Naive thymus-derived CD4-positive, alpha-beta T cell (primary cell): ENCODE measurements around the gene GPR107. TPM values are rescaled to one million over a fixed set of nuclear protein-coding genes. Genes with fewer than 3 reads are reported as not detected.

Source experiments
- ATAC-seq: fragments of 150-1000 bp; cut with Tn5 transposase; 2 replicates; pipeline ENCODE4 v1.10.0; 2021; ENCODE audit warnings: mild to moderate bottlenecking, moderate library complexity
- CTCF ChIA-PET: fragments of 350-600 bp; sonication (Branson Sonifier 250); formaldehyde crosslinking; loops from one replicate; lab custom pipeline; 2021; ENCODE audit warnings: antibody characterized with exemption; lab: Charles Lee
- POLR2A ChIA-PET: fragments of 350-600 bp; sonication (Branson Sonifier 250); formaldehyde crosslinking; loops from one replicate; lab custom pipeline; 2021; ENCODE audit warnings: antibody characterized with exemption, inconsistent platforms; lab: Charles Lee
- DNase-seq, 9 donors: peaks; one replicate each; pipeline versions ENCODE4 v3.0.0 to v3.0.0-alpha.2; 2020 to 2022; ENCODE audit warnings: mixed read lengths in 1 of 9
- H3K27ac ChIP-seq: one replicate; pipeline ENCODE4 v1.7.0; 2013; ENCODE audit warnings: mild to moderate bottlenecking, low read depth, low read length, moderate library complexity
- H3K27me3 ChIP-seq, 2 donors: one replicate each; pipeline ENCODE4 v1.7.0; 2013; ENCODE audit warnings: low read length in 2 of 2, mild to moderate bottlenecking in 2 of 2, moderate library complexity in 2 of 2; ENCODE audit not compliant: control insufficient read depth in 2 of 2, insufficient read depth in 2 of 2
- H3K36me3 ChIP-seq, 3 experiments: 1 replicate in 2 of 3; 2 replicates in 1 of 3; pipeline ENCODE4 v1.7.0; 2013; ENCODE audit warnings: low read length in 3 of 3, mild to moderate bottlenecking in 3 of 3, moderate library complexity in 1 of 3; ENCODE audit not compliant: insufficient read depth in 3 of 3, control insufficient read depth in 2 of 3
- H3K4me1 ChIP-seq, 2 donors: one replicate each; pipeline ENCODE4 v1.7.0; 2013; ENCODE audit warnings: low read length in 2 of 2, mild to moderate bottlenecking in 2 of 2, moderate library complexity in 1 of 2; ENCODE audit not compliant: control insufficient read depth in 2 of 2, insufficient read depth in 2 of 2
- H3K4me3 ChIP-seq: 2 replicates; pipeline ENCODE4 v1.7.0; 2013; ENCODE audit warnings: mild to moderate bottlenecking, low read length
- H3K9me3 ChIP-seq, 3 experiments: 1 replicate in 2 of 3; 2 replicates in 1 of 3; pipeline ENCODE4 v1.7.0; 2013; ENCODE audit warnings: low read length in 3 of 3; ENCODE audit not compliant: control insufficient read depth in 2 of 3
- H3K27ac Mint-ChIP-seq, 9 donors: one replicate each; pipeline ENCODE4 v1.8.0; 2020 to 2022; ENCODE audit warnings: mixed read lengths in 9 of 9, mild to moderate bottlenecking in 8 of 9, moderate library complexity in 5 of 9, inconsistent platforms in 2 of 9
- H3K27me3 Mint-ChIP-seq, 5 donors: one replicate each; pipeline ENCODE4 v1.8.0; 2021 to 2022; ENCODE audit warnings: mixed read lengths in 5 of 5, mild to moderate bottlenecking in 1 of 5
- H3K36me3 Mint-ChIP-seq, 5 donors: one replicate each; pipeline ENCODE4 v1.8.0; 2020 to 2022; ENCODE audit warnings: mixed read lengths in 5 of 5, mild to moderate bottlenecking in 3 of 5, inconsistent platforms in 1 of 5
- H3K4me1 Mint-ChIP-seq, 7 donors: one replicate each; pipeline ENCODE4 v1.8.0; 2020 to 2022; ENCODE audit warnings: mixed read lengths in 7 of 7, mild to moderate bottlenecking in 3 of 7, inconsistent platforms in 1 of 7
- H3K4me3 Mint-ChIP-seq, 10 donors: one replicate each; pipeline ENCODE4 v1.8.0; 2020 to 2022; ENCODE audit warnings: mild to moderate bottlenecking in 10 of 10, mixed read lengths in 10 of 10, moderate library complexity in 6 of 10, inconsistent platforms in 2 of 10
- H3K9me3 Mint-ChIP-seq, 11 donors: one replicate each; pipeline ENCODE4 v1.8.0; 2020 to 2022; ENCODE audit warnings: mixed read lengths in 11 of 11, mild to moderate bottlenecking in 4 of 11, inconsistent platforms in 1 of 11, moderate library complexity in 1 of 11
- intact Hi-C, 2 donors: fragments of 100-400 bp; cut with micrococcal nuclease; formaldehyde crosslinking; loops; one replicate each; pipeline ENCODE4 v1.15.1; 2023
- polyA plus RNA-seq, 2 donors: library from polyadenylated mRNA; unstranded; fragments of 300-500 nt; fragmentation: Illumina TruSeq; gene quantifications; one replicate each; pipeline ENCODE4 v1.2.3, GENCODE V29; 2021
- total RNA-seq, 6 experiments: library from RNA in 5 of 6; stranded (reverse) in 5 of 6; gene quantifications; 1 replicate in 5 of 6; 2 replicates in 1 of 6; pipeline ENCODE4 v1.2.3 and lab custom pipeline; 2021 to 2026

GPR107 gene
- total and polyA plus RNA-seq, 7 experiments from 2014 or later, result 2.8 to 24.0 (median 21.9) TPM

DNA sequence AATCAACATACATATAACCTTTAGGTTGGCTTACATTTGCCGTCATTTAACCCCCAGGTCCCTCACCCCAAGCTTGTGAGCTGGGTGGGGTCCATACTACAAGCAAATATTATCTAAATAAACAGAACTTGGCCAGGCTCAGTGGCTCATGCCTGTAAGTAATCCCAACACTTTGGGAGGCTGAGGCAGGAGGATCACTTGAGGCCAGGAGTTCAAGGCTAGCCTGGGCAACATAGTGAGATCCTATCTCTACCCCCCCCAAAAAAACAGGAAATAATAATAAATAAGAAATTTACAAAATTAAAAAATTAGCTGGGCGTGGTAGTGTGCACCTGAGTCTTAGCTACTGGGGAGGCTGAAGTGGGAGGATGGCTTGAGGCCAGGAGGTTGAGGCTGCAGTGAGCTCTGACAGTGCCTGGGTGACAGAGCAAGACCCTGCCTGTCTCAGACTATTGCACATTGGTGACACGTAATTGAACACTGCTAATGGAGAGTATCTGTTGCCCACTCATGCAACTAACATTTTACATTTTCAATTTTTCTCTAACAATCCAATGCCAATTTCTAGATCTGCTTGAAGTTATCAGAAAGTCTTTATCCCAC is 29.6 kb upstream of the GPR107 start:
- peaks cover 58 to 98% (median 91%) of the 10 kb centered on the region in 7 donors for H3K4me1 Mint-ChIP-seq
- CTCF ChIA-PET, result interaction anchor here (0.6 kb wide), 1 partner anchor 77 kb away, joined by 3 read pairs; no protein-coding TSS in a partner anchor
- intact Hi-C loops, result no loop called here
- H3K4me1 ChIP-seq, result peaks cover 51 to 88% of the 10 kb centered on the region in 2 donors
- H3K4me3 ChIP-seq, result no peak overlapping the region
- POLR2A ChIA-PET, result interaction anchor here (0.6 kb wide), 1 partner anchor 22 kb away, joined by 5 read pairs; no protein-coding TSS in a partner anchor
- H3K27me3 ChIP-seq, result no peaks in the 10 kb centered on the region
- no peak for ATAC-seq
- H3K36me3 Mint-ChIP-seq, result peaks cover 4 to 29% (median 20%) of the 10 kb centered on the region in 5 donors
- peak overlapping the region; percentile 40 to 91 (median 79) for H3K27ac Mint-ChIP-seq
- no peaks in the 10 kb centered on the region for H3K9me3 ChIP-seq
- H3K9me3 Mint-ChIP-seq, result peaks cover 0 to 7% (median 0%) of the 10 kb centered on the region in 11 donors
- H3K36me3 ChIP-seq, result peaks cover 0 to 9% (median 0%) of the 10 kb centered on the region in 3 experiments
- peak overlapping the region; percentile 14 for H3K27ac ChIP-seq
- no peak for DNase-seq
- H3K4me3 Mint-ChIP-seq, result peak overlapping the region in 8 of 10 donors; percentile 33 to 78 (median 48)
- no peaks in the 10 kb centered on the region for H3K27me3 Mint-ChIP-seq

DNA sequence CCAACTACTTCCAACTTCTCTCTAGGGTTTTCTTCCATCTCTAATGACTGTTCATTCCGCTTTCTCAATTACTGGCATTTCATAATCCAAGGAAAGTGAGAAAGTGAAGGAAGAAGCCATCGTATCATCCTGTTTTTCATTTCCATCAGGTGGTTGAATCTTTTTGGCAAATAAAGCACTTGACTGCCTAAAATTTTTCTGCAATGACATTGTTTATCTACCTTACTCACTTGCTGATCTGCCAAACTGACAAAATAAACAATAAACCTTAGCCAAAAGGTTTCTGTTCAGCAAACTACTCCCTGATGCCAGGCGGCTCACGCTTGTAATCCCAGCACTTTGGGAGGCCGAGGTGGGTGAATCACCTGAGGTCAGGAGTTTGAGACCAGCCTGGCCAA is 29.1 kb upstream of the GPR107 start:
- Mint-ChIP-seq H3K4me3 (peak overlapping the region in 4 of 10 donors; percentile 32 to 50 (median 44)), H3K36me3 (peaks cover 4 to 33% (median 20%) of the 10 kb centered on the region in 5 donors), H3K27me3 (no peaks in the 10 kb centered on the region), H3K9me3 (peaks cover 0 to 7% (median 0%) of the 10 kb centered on the region in 11 donors), H3K4me1 (peaks cover 59 to 98% (median 91%) of the 10 kb centered on the region in 7 donors), H3K27ac (peak overlapping the region in 8 of 9 donors; percentile 7 to 84 (median 59))
- Histone ChIP-seq H3K4me1 (peaks cover 56 to 89% of the 10 kb centered on the region in 2 donors), H3K27ac (no peak overlapping the region), H3K9me3 (no peaks in the 10 kb centered on the region), H3K27me3 (no peaks in the 10 kb centered on the region), H3K4me3 (no peak overlapping the region), H3K36me3 (peaks cover 0 to 9% (median 0%) of the 10 kb centered on the region in 3 experiments)
- ATAC-seq (no peak), DNase-seq (no peak)
- ChIA-PET POLR2A (interaction anchor here (0.6 kb wide), 1 partner anchor 22 kb away, joined by 5 read pairs; no protein-coding TSS in a partner anchor), CTCF (no interaction called here)
- intact Hi-C loops, result no loop called here

DNA sequence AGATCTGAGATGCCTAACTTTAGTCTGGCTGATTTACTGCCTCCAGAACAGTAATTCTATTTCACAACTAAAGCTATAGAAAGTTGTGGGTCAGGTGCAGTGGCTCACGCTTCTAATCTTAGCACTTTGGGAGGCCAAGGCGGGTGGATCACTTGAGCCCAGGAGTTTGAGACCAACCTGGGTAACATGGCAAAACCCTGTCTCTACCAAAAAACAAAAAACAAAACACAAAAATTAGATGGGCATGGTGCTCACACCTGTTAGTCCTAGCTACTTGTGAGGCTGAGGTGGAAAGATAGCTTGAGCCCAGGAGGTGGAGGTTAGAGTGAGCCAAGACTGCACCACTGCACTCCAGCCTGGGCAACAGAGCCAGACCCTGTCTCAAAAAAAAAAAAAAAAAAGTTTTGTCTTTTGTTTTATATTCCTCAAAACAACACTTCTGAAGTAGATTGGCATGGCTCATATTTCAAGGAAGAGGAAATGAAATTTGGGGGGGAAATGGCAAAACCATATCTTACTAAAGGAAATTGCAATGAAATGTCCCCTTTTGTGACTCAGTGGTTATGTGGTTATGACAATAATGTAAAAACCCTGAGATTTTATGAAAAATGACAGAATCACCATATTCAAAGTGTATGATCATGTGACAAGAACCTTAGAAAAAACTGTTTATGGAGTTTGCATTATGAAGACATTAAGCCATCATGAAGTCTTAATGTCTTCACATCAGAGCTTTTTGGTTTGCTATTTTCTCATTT is 26.9 kb upstream of the GPR107 start:
- intact Hi-C loops, result no loop called here
- peaks cover 0 to 7% (median 0%) of the 10 kb centered on the region in 11 donors for H3K9me3 Mint-ChIP-seq
- H3K27ac Mint-ChIP-seq, result peak overlapping the region; percentile 28 to 85 (median 70)
- no peak overlapping the region for H3K4me3 ChIP-seq
- peaks cover 4 to 27% (median 14%) of the 10 kb centered on the region in 5 donors for H3K36me3 Mint-ChIP-seq
- H3K9me3 ChIP-seq, result no peaks in the 10 kb centered on the region
- ChIA-PET POLR2A (interaction anchor here (0.5 to 6.8 kb wide), 3 partner anchors 9 to 1019 kb away, joined by 4 to 45 read pairs (median 4); partner anchors contain the start of gene FNBP1), CTCF (interaction anchor here (0.6 to 0.7 kb wide), 2 partner anchors 106 to 1513 kb away, joined by 3 to 5 read pairs; no protein-coding TSS in a partner anchor)
- H3K27me3 ChIP-seq, result no peaks in the 10 kb centered on the region
- H3K4me1 Mint-ChIP-seq, result peaks cover 71 to 98% (median 90%) of the 10 kb centered on the region in 7 donors
- H3K4me3 Mint-ChIP-seq, result peak overlapping the region in 9 of 10 donors; percentile 27 to 69 (median 45)
- DNase-seq, result no peak
- H3K36me3 ChIP-seq, result peaks cover 0 to 9% (median 0%) of the 10 kb centered on the region in 3 experiments
- peaks cover 66 to 90% of the 10 kb centered on the region in 2 donors for H3K4me1 ChIP-seq
- no peaks in the 10 kb centered on the region for H3K27me3 Mint-ChIP-seq
- H3K27ac ChIP-seq, result peak overlapping the region; percentile 41
- ATAC-seq, result peak; percentile 16

DNA sequence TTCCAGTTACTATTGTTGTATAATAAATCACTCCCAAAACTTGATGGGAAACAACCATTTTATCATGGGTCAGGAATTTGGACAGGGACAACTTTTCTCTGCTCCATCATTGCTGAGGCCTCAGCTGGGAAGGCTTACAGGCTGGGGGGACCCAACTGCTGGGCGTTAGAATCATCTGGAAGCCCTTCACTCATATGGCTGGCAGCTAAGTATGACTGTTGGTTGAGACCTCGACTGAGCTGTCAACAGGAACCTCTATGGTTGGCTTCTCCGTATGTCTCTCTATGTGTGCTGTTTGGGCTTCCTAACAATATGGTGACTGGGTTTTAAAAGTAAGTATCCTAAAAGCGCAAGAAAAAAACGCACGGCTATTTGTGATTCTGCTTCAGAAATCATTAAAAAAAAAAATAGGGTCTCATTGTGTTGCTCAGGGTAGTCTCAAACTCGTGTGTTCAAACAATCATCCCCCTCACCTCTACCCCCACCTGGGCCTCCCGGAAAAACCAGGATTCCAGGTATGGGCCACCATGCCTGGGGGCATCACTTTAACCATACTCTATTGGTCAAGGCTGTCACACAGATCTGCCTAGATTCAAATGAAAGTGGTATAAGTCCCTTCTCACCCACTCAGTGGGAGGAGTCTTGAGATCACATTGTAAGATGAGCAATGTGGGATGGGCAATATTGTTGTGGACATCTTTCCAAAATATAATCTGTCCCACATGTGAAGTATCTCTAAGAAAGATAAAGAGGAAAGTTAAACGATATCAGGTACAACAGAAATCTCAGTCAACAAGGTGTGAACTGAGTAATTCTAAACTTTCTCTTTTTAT is 26.0 kb upstream of the GPR107 start:
- intact Hi-C loops, result loop anchor here (2.0 kb wide), 3 partner anchors 15 to 37 kb away; partner anchors contain the start of gene FNBP1 (in 1 of the 2)
- H3K4me1 ChIP-seq, result peaks cover 71 to 95% of the 10 kb centered on the region in 2 donors
- DNase-seq, result no peak
- H3K4me1 Mint-ChIP-seq, result peaks cover 71 to 100% (median 93%) of the 10 kb centered on the region in 7 donors
- ChIA-PET CTCF (interaction anchor here (0.7 kb wide), 1 partner anchor 112 kb away, joined by 3 read pairs; no protein-coding TSS in a partner anchor), POLR2A (interaction anchor here (0.5 to 6.8 kb wide), 5 partner anchors 8 to 1018 kb away, joined by 4 to 45 read pairs (median 5); partner anchors contain the start of gene FNBP1)
- no peaks in the 10 kb centered on the region for H3K27me3 ChIP-seq
- peaks cover 0 to 9% (median 0%) of the 10 kb centered on the region in 3 experiments for H3K36me3 ChIP-seq
- no peaks in the 10 kb centered on the region for H3K27me3 Mint-ChIP-seq
- peak overlapping the region in 9 of 10 donors; percentile 19 to 89 (median 52) for H3K4me3 Mint-ChIP-seq
- peak overlapping the region; percentile 19 to 98 (median 81) for H3K27ac Mint-ChIP-seq
- peaks cover 4 to 25% (median 14%) of the 10 kb centered on the region in 5 donors for H3K36me3 Mint-ChIP-seq
- H3K9me3 Mint-ChIP-seq, result peaks cover 0 to 7% (median 0%) of the 10 kb centered on the region in 11 donors
- H3K27ac ChIP-seq, result peak overlapping the region; percentile 41
- no peak overlapping the region for H3K4me3 ChIP-seq
- no peaks in the 10 kb centered on the region for H3K9me3 ChIP-seq
- ATAC-seq, result no peak

DNA sequence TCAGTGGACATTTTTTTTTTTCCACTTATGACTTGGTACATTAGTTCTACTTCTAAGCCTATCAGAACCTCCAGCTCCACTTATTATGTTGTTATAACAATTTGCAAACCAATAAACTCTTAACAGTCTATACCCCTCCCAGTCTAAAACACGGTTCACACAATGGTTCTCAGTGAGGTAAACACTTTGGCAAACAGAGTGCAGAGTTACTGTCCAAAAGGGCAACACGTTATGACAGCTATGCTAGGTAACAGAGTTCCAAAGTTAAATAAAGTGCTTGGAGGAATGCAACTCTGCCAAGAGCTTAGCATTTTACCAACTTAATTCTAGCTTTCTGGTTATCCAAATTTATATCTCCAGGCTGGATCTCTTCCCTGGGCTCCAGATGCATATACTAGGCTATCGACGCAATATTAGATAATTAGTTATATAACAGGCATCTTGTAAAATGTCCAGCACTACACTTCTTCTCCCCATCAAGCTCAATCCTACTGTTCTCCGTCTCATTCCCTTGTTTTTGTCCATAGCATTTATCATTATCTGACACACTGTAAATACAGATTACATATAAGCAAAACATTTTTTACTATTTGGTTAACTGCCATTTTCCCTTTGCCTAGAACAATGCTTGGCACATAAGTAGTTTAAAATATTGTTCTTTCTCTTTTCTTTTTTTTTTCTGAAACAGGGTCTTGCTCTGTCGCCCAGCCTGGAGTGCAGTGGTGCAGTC is 25.0 kb upstream of the GPR107 start:
- Histone ChIP-seq H3K9me3 (no peaks in the 10 kb centered on the region), H3K27ac (peak overlapping the region; percentile 63), H3K27me3 (no peaks in the 10 kb centered on the region), H3K4me3 (no peak overlapping the region), H3K4me1 (peaks cover 70 to 95% of the 10 kb centered on the region in 2 donors), H3K36me3 (peaks cover 0 to 9% (median 0%) of the 10 kb centered on the region in 3 experiments)
- peak overlapping the region; percentile 58 to 89 (median 74) for H3K4me3 Mint-ChIP-seq
- peaks cover 0 to 7% (median 0%) of the 10 kb centered on the region in 11 donors for H3K9me3 Mint-ChIP-seq
- H3K4me1 Mint-ChIP-seq, result peaks cover 67 to 99% (median 91%) of the 10 kb centered on the region in 7 donors
- ATAC-seq (peak; percentile 37), DNase-seq (no peak)
- ChIA-PET CTCF (interaction anchor here (0.7 kb wide), 1 partner anchor 113 kb away, joined by 3 read pairs; no protein-coding TSS in a partner anchor), POLR2A (interaction anchor here (0.5 to 6.8 kb wide), 5 partner anchors 12 to 143 kb away, joined by 3 to 45 read pairs (median 5); partner anchors contain the start of gene FNBP1)
- peaks cover 4 to 23% (median 14%) of the 10 kb centered on the region in 5 donors for H3K36me3 Mint-ChIP-seq
- peak overlapping the region; percentile 47 to 98 (median 81) for H3K27ac Mint-ChIP-seq
- no peaks in the 10 kb centered on the region for H3K27me3 Mint-ChIP-seq
- intact Hi-C loops, result loop anchor here (1.0 to 2.0 kb wide), 4 partner anchors 9 to 38 kb away; partner anchors contain the start of gene FNBP1 (in 1 of the 2)
